K562 (cell line): Measurements from ENCODE around the gene TENM4.

Experiments
- CSDE1 ChIP-seq, 2 experiments: fragments of 450-650 bp; IDR thresholded peaks; 2 replicates each; pipeline ENCODE4 v1.6.1; 2016; ENCODE audit warnings: mild to moderate bottlenecking in 1 of 2
- GTF2B ChIP-seq: IDR thresholded peaks from 2 replicates; pipeline ENCODE4 v1.6.1; 2011; ENCODE audit not compliant: insufficient read length; ENCODE audit errors: extremely low read depth
- MAX ChIP-seq: sonication (generic); formaldehyde crosslinking; IDR thresholded peaks from 2 replicates; pipeline ENCODE4 v1.9.0; 2022; ENCODE audit warnings: mild to moderate bottlenecking, missing genetic modification reagents
- MGA ChIP-seq: fragments of 450-650 bp; IDR thresholded peaks from 2 replicates; pipeline ENCODE4 v1.6.1; 2016; ENCODE audit warnings: mild to moderate bottlenecking, moderate library complexity
- NCOA6 ChIP-seq: fragments of 450-650 bp; IDR thresholded peaks from 2 replicates; pipeline ENCODE4 v1.6.1; 2017; ENCODE audit warnings: mild to moderate bottlenecking
- POLR2A ChIP-seq: fragments of 450-650 bp; conservative IDR thresholded peaks from 2 replicates; pipeline ENCODE4 v1.6.1; 2016
- POLR2AphosphoS5 ChIP-seq: IDR thresholded peaks from 2 replicates; pipeline ENCODE4 v1.6.1; 2011; ENCODE audit warnings: mild to moderate bottlenecking, low read depth, low read length, moderate library complexity; ENCODE audit not compliant: control insufficient read depth, insufficient read depth
- TCF7 ChIP-seq: sonication (generic); IDR thresholded peaks from 2 replicates; pipeline ENCODE4 v1.6.1; 2016; ENCODE audit warnings: antibody characterized with exemption, borderline replicate concordance
- ZNF589 ChIP-seq: fragments of 200-800 bp; sonication (Bioruptor generic); IDR thresholded peaks from 2 replicates; pipeline ENCODE4 v1.6.1; 2016; ENCODE audit warnings: low read depth, missing genetic modification characterization, missing compliant biosample characterization
- ZNF766 ChIP-seq: fragments of 200-800 bp; sonication (Bioruptor generic); conservative IDR thresholded peaks from 2 replicates; pipeline ENCODE4 v1.6.1; 2016; ENCODE audit warnings: missing genetic modification characterization, missing compliant biosample characterization

GRCh38 chr11:79427611-79428327 is 13.1 kb downstream of the TENM4 start:
- TF ChIP-seq POLR2A: no peak
- no peak for TF ChIP-seq ZNF766 (CRISPR knock-in tag)
- TF ChIP-seq MAX (CRISPR knock-in tag): no peak
- TF ChIP-seq GTF2B: no peak
- no peak for TF ChIP-seq POLR2AphosphoS5
- TF ChIP-seq ZNF589: no peak
- TF ChIP-seq NCOA6: no peak
- TF ChIP-seq CSDE1 (IDR thresholded peaks at IDR 0.05): no peak
- TF ChIP-seq TCF7: no peak
- no peak for TF ChIP-seq MGA
